ENCODE results near the gene C1QL1.

The C1QL1 gene

GRCh38 chr17:44913676-44914075 lies 54.4 kb downstream of the C1QL1 start:
- DNase-seq (ENCODE audit: low spot score), result no peak

DNA sequence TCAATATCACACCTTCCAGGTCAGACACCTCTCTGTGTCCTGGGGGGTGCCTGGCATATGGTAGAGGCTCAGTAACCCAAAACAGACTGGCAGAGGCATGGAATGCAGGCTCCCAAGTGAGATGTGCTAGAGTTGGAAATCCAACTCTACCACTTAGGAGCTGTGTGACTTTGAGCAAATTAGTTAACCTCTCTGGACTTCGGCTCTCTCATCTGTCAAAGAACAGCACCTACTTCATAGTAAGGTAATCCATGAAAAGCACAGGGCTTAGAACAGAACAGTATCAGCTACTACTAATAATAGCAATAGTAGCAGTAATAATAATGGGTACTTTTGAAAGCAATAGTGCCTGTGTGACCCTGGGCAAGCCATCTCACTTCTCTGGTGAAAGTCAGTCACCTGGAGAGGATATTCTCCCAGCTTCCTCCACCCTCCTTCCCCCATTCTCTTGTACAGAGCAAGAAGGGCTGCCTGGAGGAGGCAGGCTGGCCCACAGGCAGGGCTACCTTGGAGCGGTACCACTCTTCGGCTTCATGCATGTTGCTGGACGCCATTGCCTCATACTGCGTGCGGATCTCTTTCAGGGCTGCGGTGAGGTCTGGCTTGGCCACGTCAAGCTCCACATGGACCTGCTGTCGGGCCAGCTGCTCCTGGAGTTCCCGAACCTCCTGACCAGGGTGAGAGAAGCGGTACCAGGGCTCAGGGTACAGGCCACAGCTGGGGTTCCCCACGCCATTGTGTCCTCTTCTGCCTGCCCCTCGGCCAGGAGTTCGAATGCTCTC lies 55.1 kb downstream of the C1QL1 start:
- DNase-seq (ENCODE audit: low spot score), result no peak

DNA sequence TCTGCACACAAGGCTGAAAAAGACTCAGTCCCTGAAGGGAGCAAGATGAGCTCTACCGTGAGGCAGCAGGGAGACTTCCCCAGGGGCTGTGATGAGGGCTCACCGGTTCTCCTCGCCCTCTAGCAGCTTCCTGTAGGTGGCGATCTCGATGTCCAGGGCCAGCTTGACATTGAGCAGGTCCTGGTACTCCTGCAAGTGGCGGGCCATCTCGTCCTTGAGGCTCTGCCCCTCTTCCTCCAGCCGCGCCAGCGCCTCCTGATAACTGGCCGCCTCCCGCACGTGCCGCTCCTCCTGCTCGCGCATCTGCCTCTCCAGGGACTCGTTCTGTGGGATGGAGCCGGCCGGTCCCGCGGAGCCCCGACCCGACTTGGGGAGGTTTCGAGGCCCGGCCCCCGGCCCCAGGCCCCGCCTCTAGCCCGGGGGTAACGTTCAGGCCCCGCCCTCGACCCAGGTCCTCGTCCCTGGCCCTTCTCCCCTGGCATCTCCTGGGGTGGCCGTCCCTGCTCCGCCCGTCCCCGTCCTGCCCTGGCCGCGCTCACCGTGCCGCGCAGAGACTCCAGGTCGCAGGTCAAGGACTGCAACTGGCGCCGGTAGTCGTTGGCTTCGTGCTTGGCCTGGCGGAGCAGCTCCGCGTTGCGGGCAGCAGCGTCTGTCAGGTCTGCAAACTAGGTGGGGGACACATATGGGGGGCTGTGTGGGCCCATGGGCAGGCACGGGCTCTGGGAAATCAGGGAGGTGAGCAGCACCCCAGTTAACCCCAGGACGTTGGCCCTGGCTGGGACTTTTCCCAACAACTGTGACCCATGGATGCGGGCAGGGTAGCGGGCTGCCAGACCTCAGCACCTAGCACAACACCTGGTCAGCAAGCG lies 56.7 kb downstream of the C1QL1 start:
- DNase-seq (ENCODE audit: low spot score), result peak; percentile 91

DNA sequence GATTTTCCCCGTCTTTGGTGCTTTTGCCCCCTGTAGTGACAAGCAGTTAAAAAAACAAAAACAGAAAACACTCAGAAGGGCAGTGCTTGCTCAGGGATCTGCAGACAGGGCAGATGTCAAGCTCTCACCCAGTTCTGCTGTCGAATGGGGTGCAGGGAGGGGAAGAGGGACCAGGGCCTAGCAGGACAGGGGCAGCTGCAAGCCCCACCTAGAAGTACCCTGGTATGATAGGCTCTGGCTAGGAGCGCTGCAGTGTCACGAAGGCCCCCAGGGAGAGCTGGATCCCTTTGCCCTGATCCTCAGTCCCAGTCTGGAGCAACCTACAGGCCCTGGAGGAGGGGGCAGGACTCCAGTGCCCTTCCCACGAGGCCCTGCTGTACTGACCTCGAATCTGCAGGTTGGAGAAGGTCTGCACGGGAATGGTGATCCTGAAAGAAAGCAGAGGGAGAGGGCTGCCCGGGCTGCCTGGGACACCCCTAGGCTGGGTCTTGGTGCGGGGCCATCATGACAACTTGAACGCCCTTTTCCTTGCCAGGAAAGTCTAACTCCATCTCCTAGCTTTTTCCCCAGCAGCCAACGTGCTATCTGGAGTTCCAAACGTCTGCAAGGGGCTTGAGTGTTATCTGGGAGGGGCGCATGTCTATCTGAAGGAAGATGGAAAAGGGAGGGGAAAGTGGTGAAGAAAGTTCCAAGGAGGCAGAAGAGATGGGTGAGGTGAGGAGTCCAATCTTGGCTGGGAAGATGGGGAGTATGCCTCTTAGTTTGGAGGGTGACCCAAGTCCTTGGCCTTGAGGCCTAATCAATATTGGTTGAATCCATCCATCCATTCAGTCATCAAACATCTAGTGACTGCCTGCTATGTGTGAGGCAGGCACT lies 57.6 kb downstream of the C1QL1 start:
- DNase-seq (ENCODE audit: low spot score), result no peak

All from iPS-NIHi11 (cell line).